ENCODE results near the gene AFTPH. TPM values are rescaled to one million over a fixed set of nuclear protein-coding genes. Genes with fewer than 3 reads are reported as not detected.

AFTPH gene
- total and polyA plus RNA-seq, 3 donors from 2014 or later = 38.7 to 56.1 (median 43.9) TPM

DNA sequence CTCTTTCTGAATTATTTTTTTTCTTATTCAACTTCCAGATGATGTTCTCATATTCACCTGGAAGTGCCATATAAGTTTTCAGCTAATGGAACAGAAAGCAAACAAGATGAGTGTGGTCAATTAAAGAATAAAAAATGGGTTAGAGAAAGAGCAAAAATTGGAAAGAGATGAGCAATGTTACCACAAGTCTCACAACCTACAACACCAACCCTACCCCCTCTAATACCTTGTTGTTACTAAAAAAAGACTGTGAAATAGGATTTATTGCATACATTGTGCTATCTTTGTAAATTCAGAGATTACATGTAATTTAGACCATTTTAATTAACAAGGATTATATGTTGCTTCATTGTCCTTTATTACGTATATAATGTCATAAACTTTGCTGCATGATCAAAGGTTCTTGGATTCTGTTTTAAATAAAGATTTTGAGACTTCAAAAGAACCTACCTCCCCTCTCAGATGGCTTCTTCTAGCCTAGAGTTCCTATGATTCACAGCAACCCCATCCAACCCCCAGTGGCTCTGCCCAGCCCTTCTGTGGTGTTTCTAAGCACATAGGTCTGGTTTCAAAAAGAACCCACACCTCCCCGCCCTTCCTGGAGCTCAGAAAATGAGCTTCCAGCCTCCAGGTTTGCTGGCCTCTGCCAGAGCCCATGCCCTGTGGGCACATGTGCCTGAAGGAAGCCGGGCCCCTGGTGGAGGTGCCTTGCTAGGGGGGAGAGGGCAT is 45.5 kb upstream of the AFTPH start:
- intact Hi-C loops (cut with DNase I; ENCODE audit: low total_unique reads) = no loop called here
- 88 to 100% methylated on average over 3 of the region's 3 CpGs for WGBS, 2 donors
- H3K4me3 ChIP-seq = no peak overlapping the region
- H3K27ac ChIP-seq = no peak overlapping the region
- no peak for DNase-seq
- no peaks in the 10 kb centered on the region for H3K4me1 ChIP-seq
- TF ChIP-seq POLR2A (IDR thresholded peaks at IDR 0.05) = no peak
- TF ChIP-seq, protein P1, sequence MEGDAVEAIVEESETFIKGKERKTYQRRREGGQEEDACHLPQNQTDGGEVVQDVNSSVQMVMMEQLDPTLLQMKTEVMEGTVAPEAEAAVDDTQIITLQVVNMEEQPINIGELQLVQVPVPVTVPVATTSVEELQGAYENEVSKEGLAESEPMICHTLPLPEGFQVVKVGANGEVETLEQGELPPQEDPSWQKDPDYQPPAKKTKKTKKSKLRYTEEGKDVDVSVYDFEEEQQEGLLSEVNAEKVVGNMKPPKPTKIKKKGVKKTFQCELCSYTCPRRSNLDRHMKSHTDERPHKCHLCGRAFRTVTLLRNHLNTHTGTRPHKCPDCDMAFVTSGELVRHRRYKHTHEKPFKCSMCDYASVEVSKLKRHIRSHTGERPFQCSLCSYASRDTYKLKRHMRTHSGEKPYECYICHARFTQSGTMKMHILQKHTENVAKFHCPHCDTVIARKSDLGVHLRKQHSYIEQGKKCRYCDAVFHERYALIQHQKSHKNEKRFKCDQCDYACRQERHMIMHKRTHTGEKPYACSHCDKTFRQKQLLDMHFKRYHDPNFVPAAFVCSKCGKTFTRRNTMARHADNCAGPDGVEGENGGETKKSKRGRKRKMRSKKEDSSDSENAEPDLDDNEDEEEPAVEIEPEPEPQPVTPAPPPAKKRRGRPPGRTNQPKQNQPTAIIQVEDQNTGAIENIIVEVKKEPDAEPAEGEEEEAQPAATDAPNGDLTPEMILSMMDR (IDR thresholded peaks at IDR 0.05) = no peak
- no peaks in the 10 kb centered on the region for H3K27me3 ChIP-seq
- H3K9me3 ChIP-seq = no peaks in the 10 kb centered on the region
- no peaks in the 10 kb centered on the region for H3K36me3 ChIP-seq (ENCODE audit: low read depth, missing control alignments)

DNA sequence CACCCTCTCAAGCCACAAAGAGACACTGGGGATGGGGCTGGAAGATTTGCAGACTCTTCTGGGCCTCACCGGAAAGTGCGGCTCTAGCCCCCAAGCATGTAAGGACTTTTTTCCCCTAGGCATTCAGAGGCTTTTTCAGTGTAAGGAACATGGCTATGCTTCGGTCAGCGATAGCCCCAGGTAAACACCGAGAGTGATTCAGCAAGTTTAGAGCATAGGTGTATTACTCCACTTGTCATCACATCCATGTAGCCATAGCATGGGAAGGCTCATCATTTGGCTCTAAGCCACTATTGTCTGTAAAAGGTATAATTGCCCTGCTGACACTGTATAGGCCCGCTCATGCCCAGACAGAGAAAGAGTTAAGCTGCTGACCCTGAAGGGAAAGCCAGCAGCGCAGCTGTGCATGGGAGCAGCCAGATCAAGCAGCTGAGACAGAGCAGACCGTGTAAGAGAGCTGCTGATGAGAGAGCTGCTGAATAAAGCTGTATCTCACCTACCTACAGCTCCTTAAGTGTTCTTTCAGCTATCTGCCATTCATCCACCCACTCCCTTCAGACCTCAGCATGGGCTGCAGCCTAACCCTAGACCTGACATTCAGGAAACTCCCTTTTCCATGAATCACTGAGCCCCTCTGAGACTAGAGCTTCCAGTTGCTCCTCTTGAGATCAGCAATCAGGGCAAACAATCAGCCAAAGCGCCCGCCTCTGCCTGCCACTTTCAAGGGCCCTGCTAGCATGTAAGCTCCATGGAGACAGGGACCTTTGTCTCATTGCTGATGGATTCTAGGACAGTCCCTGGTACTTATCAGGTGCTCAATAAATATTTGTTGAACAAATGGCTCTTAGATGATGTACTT is 44.6 kb upstream of the AFTPH start:
- intact Hi-C loops (cut with DNase I; ENCODE audit: low total_unique reads) = loop anchor here (10.0 kb wide), 1 partner anchor 145 kb away; no protein-coding TSS in a partner anchor
- 86 to 90% methylated on average over 9 to 10 of the region's 10 CpGs for WGBS, 2 donors
- Histone ChIP-seq H3K9me3 (no peaks in the 10 kb centered on the region), H3K4me3 (no peak overlapping the region), H3K36me3 (ENCODE audit: low read depth, missing control alignments) (no peaks in the 10 kb centered on the region), H3K27me3 (no peaks in the 10 kb centered on the region), H3K4me1 (no peaks in the 10 kb centered on the region), H3K27ac (no peak overlapping the region)
- DNase-seq = no peak
- TF ChIP-seq POLR2A (IDR thresholded peaks at IDR 0.05) = no peak
- TF ChIP-seq, protein P1 (IDR thresholded peaks at IDR 0.05) = no peak

DNA sequence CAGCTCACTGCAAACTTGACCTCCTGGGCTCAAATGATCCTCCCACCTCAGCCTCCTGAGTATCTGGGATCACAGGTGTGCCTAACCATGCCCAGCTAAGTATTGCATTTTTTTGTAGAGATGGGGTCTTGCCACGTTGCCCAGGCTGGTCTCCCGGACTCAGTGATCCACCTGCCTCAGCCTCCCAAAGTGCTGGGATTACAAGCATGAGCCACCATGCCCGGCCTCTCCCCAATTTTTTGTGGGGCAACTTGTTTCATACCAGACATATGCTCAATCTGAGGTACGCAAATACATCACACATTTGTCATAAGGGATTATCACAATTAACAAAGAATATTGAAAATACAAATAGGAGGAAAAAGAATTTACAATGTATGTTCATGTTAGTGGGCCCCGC is 42.5 kb upstream of the AFTPH start:
- TF ChIP-seq, protein P1 (IDR thresholded peaks at IDR 0.05) = no peak
- no peak for TF ChIP-seq POLR2A (IDR thresholded peaks at IDR 0.05)
- no peak for DNase-seq
- Histone ChIP-seq H3K9me3 (no peaks in the 10 kb centered on the region), H3K27me3 (no peaks in the 10 kb centered on the region), H3K27ac (no peak overlapping the region), H3K4me1 (no peaks in the 10 kb centered on the region), H3K36me3 (ENCODE audit: low read depth, missing control alignments) (no peaks in the 10 kb centered on the region), H3K4me3 (no peak overlapping the region)
- intact Hi-C loops (cut with DNase I; ENCODE audit: low total_unique reads) = loop anchor here (10.0 kb wide), 1 partner anchor 147 kb away; no protein-coding TSS in a partner anchor
- WGBS, 2 donors = 87 to 92% methylated on average over 4 to 5 of the region's 5 CpGs

GRCh38 chr2:64482243-64482642 is 41.9 kb upstream of the AFTPH start:
- no peak for TF ChIP-seq POLR2A (IDR thresholded peaks at IDR 0.05)
- TF ChIP-seq, protein P1 (IDR thresholded peaks at IDR 0.05) = no peak
- WGBS, 2 donors = 88 to 95% methylated on average over 1 of the region's 1 CpG
- no peak for DNase-seq
- Histone ChIP-seq H3K9me3 (no peaks in the 10 kb centered on the region), H3K36me3 (ENCODE audit: low read depth, missing control alignments) (no peaks in the 10 kb centered on the region), H3K4me3 (no peak overlapping the region), H3K27me3 (no peaks in the 10 kb centered on the region), H3K27ac (no peak overlapping the region), H3K4me1 (no peaks in the 10 kb centered on the region)
- intact Hi-C loops (cut with DNase I; ENCODE audit: low total_unique reads) = loop anchor here (10.0 kb wide), 1 partner anchor 147 kb away; no protein-coding TSS in a partner anchor

Measured in testis (tissue), 3 donors.